GM23338 (cell line): ENCODE results near the gene SEC14L3.

Experiments
- CREB1 ChIP-seq: fragments of 250-450 bp; sonication (Bioruptor Pico); IDR thresholded peaks from 2 replicates; pipeline ENCODE4 v1.5.0; 2020; ENCODE audit warnings: low read depth, mild to moderate bottlenecking, moderate library complexity
- CTCF ChIP-seq, 2 experiments: fragments of 200-600 bp in 1 of 2; sonication (generic) in 1 of 2; conservative IDR thresholded peaks; 2 replicates each; pipeline versions ENCODE4 v1.5.1 to v1.6.1; 2016 to 2017; ENCODE audit warnings: antibody characterized with exemption in 2 of 2, low read depth in 2 of 2, mild to moderate bottlenecking in 2 of 2, moderate library complexity in 1 of 2
- EZH2 ChIP-seq: fragments of 200-600 bp; sonication (generic); IDR thresholded peaks from one replicate; pipeline ENCODE4 v1.8.0; 2017; ENCODE audit warnings: antibody characterized with exemption, mild to moderate bottlenecking, low read depth; ENCODE audit not compliant: unreplicated experiment

- TF ChIP-seq EZH2 (no peak), CTCF (conservative IDR thresholded peaks at IDR 0.05; ENCODE audit: low read depth in 2 of 2) (no peak), CREB1 (CRISPR knock-in tag) (no peak)
Measured at GRCh38 chr22:30479981-30480380, 8.2 kb upstream of the SEC14L3 start.
